Suprapubic skin (tissue), 4 donors: ENCODE measurements around the gene AP1S3. TPM values are rescaled to one million over a fixed set of nuclear protein-coding genes. Genes with fewer than 3 reads are reported as not detected.

Experiments
- DNase-seq, 2 donors: peaks; one replicate each; pipeline ENCODE4 v3.0.0-alpha.2; 2019; ENCODE audit warnings: low spot score in 2 of 2
- H3K27ac ChIP-seq: fragments of 200-600 bp; sonication (generic); one replicate; pipeline ENCODE4 v1.5.1; 2019
- H3K27me3 ChIP-seq: fragments of 200-600 bp; sonication (generic); one replicate; pipeline ENCODE4 v1.5.1; 2019
- H3K36me3 ChIP-seq: fragments of 200-600 bp; sonication (generic); one replicate; pipeline ENCODE4 v1.5.1; 2019
- H3K4me1 ChIP-seq: fragments of 200-600 bp; sonication (generic); one replicate; pipeline ENCODE4 v1.5.1; 2019
- H3K4me3 ChIP-seq: fragments of 200-600 bp; sonication (generic); one replicate; pipeline ENCODE4 v1.5.1; 2019; ENCODE audit warnings: mild to moderate bottlenecking
- H3K9me3 ChIP-seq: fragments of 200-600 bp; sonication (generic); one replicate; pipeline ENCODE4 v1.5.1; 2019
- EP300 ChIP-seq: sonication (generic); formaldehyde crosslinking; IDR thresholded peaks from one replicate; pipeline ENCODE4 v1.6.1; 2017; ENCODE audit warnings: antibody characterized with exemption
- POLR2A ChIP-seq, 2 donors: fragments of 450-650 bp; IDR thresholded peaks; one replicate each; pipeline ENCODE4 v1.6.1; 2017; ENCODE audit warnings: antibody characterized with exemption in 2 of 2, mild to moderate bottlenecking in 2 of 2, moderate library complexity in 2 of 2
- POLR2AphosphoS5 ChIP-seq, 3 donors: sonication (generic); formaldehyde crosslinking; IDR thresholded peaks; one replicate each; pipeline ENCODE4 v1.6.1; 2017; ENCODE audit warnings: antibody characterized with exemption in 3 of 3
- WGBS: methylation state at CpG from one replicate; pipeline ENCODE4 v1.1.5; 2018; 5-methylcytosine and 5-hydroxymethylcytosine counted together
- total RNA-seq, 4 donors: library from RNA; depleted of rRNA; stranded (reverse); fragments of >200 nt; gene quantifications; one replicate each; pipeline ENCODE4 v1.1.0, GENCODE V29; 2016
- TF ChIP-seq, protein P1 (sequence below), 2 donors: fragments of 200-600 bp in 1 of 2; fragments of 450-650 bp in 1 of 2; sonication (generic) in 1 of 2; IDR thresholded peaks; one replicate each; pipeline ENCODE4 v1.5.1; 2016 to 2019; ENCODE audit warnings: antibody characterized with exemption in 2 of 2, mild to moderate bottlenecking in 1 of 2, moderate library complexity in 1 of 2

The AP1S3 gene
- total RNA-seq, 4 donors from 2014 or later, result 0.72 to 8.4 (median 3.1) TPM

DNA sequence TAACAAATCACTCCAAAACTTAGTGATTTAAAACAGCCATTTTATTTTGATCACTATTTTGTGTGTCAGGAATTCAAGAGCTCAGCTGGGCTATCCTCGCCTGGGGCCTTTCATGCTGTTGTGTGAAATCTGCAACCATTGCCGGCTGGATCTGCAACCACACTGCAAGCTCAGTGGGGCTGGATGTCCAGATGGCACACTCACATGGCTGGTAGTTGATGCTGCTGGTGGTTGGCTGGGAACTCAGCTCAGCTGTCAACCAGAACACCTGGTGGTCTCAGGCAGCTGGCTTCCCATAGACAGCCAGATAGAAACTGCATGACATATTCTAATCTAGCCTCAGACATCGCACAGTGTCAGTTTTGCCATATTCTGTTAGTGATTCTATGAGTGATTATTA, 30.6 kb upstream of the AP1S3 start:
- TF ChIP-seq POLR2A (IDR thresholded peaks at IDR 0.05) (no peak), POLR2AphosphoS5 (IDR thresholded peaks at IDR 0.05) (no peak), EP300 (no peak)
- TF ChIP-seq, protein P1, sequence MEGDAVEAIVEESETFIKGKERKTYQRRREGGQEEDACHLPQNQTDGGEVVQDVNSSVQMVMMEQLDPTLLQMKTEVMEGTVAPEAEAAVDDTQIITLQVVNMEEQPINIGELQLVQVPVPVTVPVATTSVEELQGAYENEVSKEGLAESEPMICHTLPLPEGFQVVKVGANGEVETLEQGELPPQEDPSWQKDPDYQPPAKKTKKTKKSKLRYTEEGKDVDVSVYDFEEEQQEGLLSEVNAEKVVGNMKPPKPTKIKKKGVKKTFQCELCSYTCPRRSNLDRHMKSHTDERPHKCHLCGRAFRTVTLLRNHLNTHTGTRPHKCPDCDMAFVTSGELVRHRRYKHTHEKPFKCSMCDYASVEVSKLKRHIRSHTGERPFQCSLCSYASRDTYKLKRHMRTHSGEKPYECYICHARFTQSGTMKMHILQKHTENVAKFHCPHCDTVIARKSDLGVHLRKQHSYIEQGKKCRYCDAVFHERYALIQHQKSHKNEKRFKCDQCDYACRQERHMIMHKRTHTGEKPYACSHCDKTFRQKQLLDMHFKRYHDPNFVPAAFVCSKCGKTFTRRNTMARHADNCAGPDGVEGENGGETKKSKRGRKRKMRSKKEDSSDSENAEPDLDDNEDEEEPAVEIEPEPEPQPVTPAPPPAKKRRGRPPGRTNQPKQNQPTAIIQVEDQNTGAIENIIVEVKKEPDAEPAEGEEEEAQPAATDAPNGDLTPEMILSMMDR (IDR thresholded peaks at IDR 0.05), result no peak
- no peak overlapping the region for H3K27ac ChIP-seq
- H3K27me3 ChIP-seq, result no peaks in the 10 kb centered on the region
- 88% methylated on average over 3 of the region's 3 CpGs for WGBS
- no peak for DNase-seq
- H3K4me1 ChIP-seq, result peaks cover 5% of the 10 kb centered on the region
- peaks cover 7% of the 10 kb centered on the region for H3K36me3 ChIP-seq
- H3K9me3 ChIP-seq, result no peaks in the 10 kb centered on the region
- no peak overlapping the region for H3K4me3 ChIP-seq

DNA sequence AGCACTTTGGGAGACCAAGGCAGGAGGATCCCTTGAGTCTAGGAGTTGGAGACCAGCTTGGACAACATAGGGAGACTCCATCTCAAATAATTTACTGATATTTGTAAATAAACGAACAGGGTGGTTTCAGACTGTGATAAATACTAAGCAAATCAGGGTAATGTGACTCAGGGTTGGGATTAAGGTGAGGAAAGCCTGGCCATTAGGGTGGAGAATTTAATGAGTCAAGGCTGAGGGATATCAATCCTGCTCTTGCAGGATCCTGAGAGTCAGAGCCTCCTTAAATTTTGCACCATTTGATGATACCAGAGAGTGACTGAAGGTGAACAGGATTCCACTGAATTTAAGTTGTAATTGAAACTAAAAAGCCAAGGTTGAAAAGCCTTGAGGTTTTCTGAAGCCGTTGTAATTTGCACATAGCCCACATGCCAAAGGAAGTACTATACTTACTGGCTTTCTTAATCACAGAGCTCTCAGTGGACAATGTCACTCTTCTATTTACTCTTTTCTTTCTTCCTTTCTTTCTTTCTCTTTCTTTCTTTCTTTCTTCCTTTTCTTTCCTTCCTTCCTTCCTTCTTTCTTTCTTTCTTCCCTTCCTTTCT, 28.6 kb upstream of the AP1S3 start:
- no peaks in the 10 kb centered on the region for H3K27me3 ChIP-seq
- H3K36me3 ChIP-seq, result no peaks in the 10 kb centered on the region
- no peak overlapping the region for H3K27ac ChIP-seq
- TF ChIP-seq, protein P1 (IDR thresholded peaks at IDR 0.05), result no peak
- TF ChIP-seq POLR2AphosphoS5 (IDR thresholded peaks at IDR 0.05), result no peak
- no peak for DNase-seq
- no peak overlapping the region for H3K4me3 ChIP-seq
- H3K4me1 ChIP-seq, result no peaks in the 10 kb centered on the region
- H3K9me3 ChIP-seq, result no peaks in the 10 kb centered on the region
- 77% methylated on average over 2 of the region's 2 CpGs for WGBS

DNA sequence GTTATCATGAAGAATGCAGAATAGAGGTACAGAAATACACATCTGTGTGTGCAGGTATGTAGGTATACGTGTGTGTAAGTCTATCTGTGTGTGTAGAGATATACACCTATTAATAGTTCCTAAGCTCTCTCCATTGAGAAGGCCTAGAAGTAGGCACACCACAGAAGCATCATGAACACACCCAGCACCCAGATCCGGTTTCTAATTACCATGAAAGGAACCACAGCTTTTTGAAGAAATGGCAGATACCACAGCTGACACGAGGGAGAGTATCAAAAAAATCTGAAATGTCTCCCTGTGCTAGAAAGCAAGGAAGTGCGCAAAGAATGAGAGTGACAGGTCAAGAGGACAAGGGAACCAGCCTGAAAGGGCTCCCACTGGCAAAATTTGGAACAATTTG, 27.7 kb upstream of the AP1S3 start:
- WGBS, result 73% methylated on average over 4 of the region's 4 CpGs
- TF ChIP-seq EP300, result no peak
- TF ChIP-seq, protein P1 (IDR thresholded peaks at IDR 0.05), result no peak
- no peak for TF ChIP-seq POLR2A (IDR thresholded peaks at IDR 0.05)
- no peak for TF ChIP-seq POLR2AphosphoS5 (IDR thresholded peaks at IDR 0.05)
- Histone ChIP-seq H3K27ac (no peak overlapping the region), H3K9me3 (no peaks in the 10 kb centered on the region), H3K27me3 (no peaks in the 10 kb centered on the region), H3K4me1 (no peaks in the 10 kb centered on the region), H3K4me3 (no peak overlapping the region), H3K36me3 (no peaks in the 10 kb centered on the region)
- no peak for DNase-seq

DNA sequence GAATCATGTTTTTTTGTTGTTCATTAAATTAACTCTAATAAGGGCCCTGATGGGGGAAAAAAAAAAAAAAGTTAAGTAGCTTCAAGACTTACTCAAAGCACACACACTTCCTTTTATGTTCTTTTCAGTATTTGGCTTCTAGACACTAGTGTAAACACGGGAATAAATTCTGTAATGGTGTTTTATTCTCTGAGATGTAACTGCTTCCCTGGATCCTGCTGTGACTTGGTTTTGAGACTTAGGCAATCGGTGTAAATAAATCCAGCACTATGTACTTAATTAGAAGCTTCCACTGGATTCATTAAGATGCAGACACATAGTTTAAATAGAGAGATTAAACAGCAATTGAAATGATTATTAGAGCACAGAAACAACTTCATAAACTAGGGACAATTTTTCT, 26.1 kb upstream of the AP1S3 start:
- 81% methylated on average over 2 of the region's 2 CpGs for whole genome bisulfite sequencing
- Histone ChIP-seq H3K4me3 (no peak overlapping the region), H3K27me3 (no peaks in the 10 kb centered on the region), H3K36me3 (no peaks in the 10 kb centered on the region), H3K4me1 (no peaks in the 10 kb centered on the region), H3K9me3 (no peaks in the 10 kb centered on the region), H3K27ac (no peak overlapping the region)
- no peak for DNase-seq
- no peak for TF ChIP-seq EP300
- no peak for TF ChIP-seq POLR2A (IDR thresholded peaks at IDR 0.05)
- no peak for TF ChIP-seq POLR2AphosphoS5 (IDR thresholded peaks at IDR 0.05)
- TF ChIP-seq, protein P1 (IDR thresholded peaks at IDR 0.05), result no peak

- no peak for DNase-seq
- no peak overlapping the region for H3K27ac ChIP-seq
- no peaks in the 10 kb centered on the region for H3K27me3 ChIP-seq
- H3K36me3 ChIP-seq, result no peaks in the 10 kb centered on the region
- WGBS, result 82% methylated on average over 5 of the region's 5 CpGs
- H3K4me1 ChIP-seq, result no peaks in the 10 kb centered on the region
- H3K4me3 ChIP-seq, result no peak overlapping the region
- TF ChIP-seq POLR2AphosphoS5 (IDR thresholded peaks at IDR 0.05) (no peak), EP300 (no peak), POLR2A (IDR thresholded peaks at IDR 0.05) (no peak)
- TF ChIP-seq, protein P1 (IDR thresholded peaks at IDR 0.05), result no peak
- H3K9me3 ChIP-seq, result no peaks in the 10 kb centered on the region
These were observed 23.7 kb upstream of the AP1S3 start for GRCh38 chr2:223860809-223861738.
